HepG2 (cell line): ENCODE data around the gene PSMA2. TPM values are rescaled to one million over a fixed set of nuclear protein-coding genes. Genes with fewer than 3 reads are reported as not detected.

Experiments used
- ATAC-seq: fragments of 200-7000 bp; cut with Tn5 transposase; 3 replicates; pipeline ENCODE4 v1.9.1; 2020; ENCODE audit warnings: mild to moderate bottlenecking, moderate library complexity
- BruUV-seq: library from RNA; stranded (reverse); fragments of 400-500 nt; replicated peaks from 2 replicates; lab custom pipeline; 2021; lab: Mats Ljungman, UMichigan
- CTCF ChIA-PET: fragments of 300-600 bp; formaldehyde crosslinking; extraction: SDS; loops from one replicate; lab custom pipeline; 2021; ENCODE audit warnings: low total read pairs, inconsistent platforms, low intra/inter-chr PET ratio; lab: Yijun Ruan, JAX
- POLR2A ChIA-PET: fragments of 350-600 bp; sonication (Branson Sonifier 250); formaldehyde crosslinking; loops from one replicate; lab custom pipeline; 2020; ENCODE audit warnings: antibody characterized with exemption, inconsistent platforms; lab: Yijun Ruan, JAX
- DNase-seq: peaks from one replicate; pipeline ENCODE4 v3.0.0-alpha.2; 2015; ENCODE audit warnings: low spot score
- FAIRE-seq: peaks from 3 replicates; lab custom pipeline; 2011; peaks lifted over from hg19 to GRCh38; lab: Jason Lieb, UNC
- H2AFZ ChIP-seq: one replicate; pipeline ENCODE4 v1.6.1; 2011; ENCODE audit warnings: low read length, inconsistent platforms
- H3K27ac ChIP-seq: fragments of 300-600 bp; 3 replicates; pipeline ENCODE4 v1.8.0; 2011; ENCODE audit warnings: mixed run types, mild to moderate bottlenecking, mixed read lengths, low read length, inconsistent platforms; ENCODE audit not compliant: insufficient read depth; ENCODE audit errors: extremely low read length
- H3K27me3 ChIP-seq, 2 experiments: fragments of 200-600 bp in 1 of 2; 2 replicates in 1 of 2; 3 replicates in 1 of 2; pipeline versions ENCODE4 v1.6.0 to v1.8.0; 2011; ENCODE audit warnings: low read length in 2 of 2, mild to moderate bottlenecking in 2 of 2, moderate library complexity in 2 of 2, inconsistent platforms in 1 of 2; ENCODE audit not compliant: insufficient read depth in 2 of 2, control insufficient read depth in 1 of 2
- H3K36me3 ChIP-seq, 2 experiments: fragments of 200-600 bp in 1 of 2; replicated peaks in 1 of 2; 2 replicates in 1 of 2; 3 replicates in 1 of 2; pipeline versions ENCODE4 v1.5.1 to v1.8.0; 2011; ENCODE audit warnings: low read length in 2 of 2, inconsistent platforms in 1 of 2; ENCODE audit not compliant: insufficient read depth in 2 of 2, control insufficient read depth in 1 of 2
- H3K4me1 ChIP-seq: 2 replicates; pipeline ENCODE4 v1.5.1; 2012; ENCODE audit warnings: low read length, inconsistent platforms; ENCODE audit not compliant: insufficient read depth
- H3K4me2 ChIP-seq: 2 replicates; pipeline ENCODE4 v1.6.0; 2011; ENCODE audit warnings: low read depth, low read length, inconsistent platforms
- H3K4me3 ChIP-seq, 3 experiments: fragments of 200-600 bp in 1 of 3; sonication (generic), shearing (Covaris generic) in 1 of 3; replicated peaks in 1 of 3; 2 replicates each; pipeline ENCODE4 v1.5.1; 2011 to 2016; ENCODE audit warnings: low read length in 3 of 3, inconsistent platforms in 2 of 3, low read depth in 2 of 3, mild to moderate bottlenecking in 2 of 3, control low read depth in 1 of 3, mixed read lengths in 1 of 3; ENCODE audit not compliant: insufficient read depth in 1 of 3
- H3K79me2 ChIP-seq: one replicate; pipeline ENCODE4 v1.6.1; 2011; ENCODE audit warnings: low read length, inconsistent platforms; ENCODE audit not compliant: insufficient read depth
- H3K9ac ChIP-seq: 2 replicates; pipeline ENCODE4 v1.6.0; 2011; ENCODE audit warnings: mild to moderate bottlenecking, low read depth, low read length, inconsistent platforms; ENCODE audit not compliant: insufficient read depth
- H3K9me3 ChIP-seq: 2 replicates; pipeline ENCODE4 v1.5.1; 2012; ENCODE audit warnings: mild to moderate bottlenecking, low read length
- H4K20me1 ChIP-seq: 2 replicates; pipeline ENCODE4 v1.6.0; 2011; ENCODE audit warnings: inconsistent platforms, mild to moderate bottlenecking, low read length, moderate library complexity; ENCODE audit not compliant: insufficient read depth
- CHD2 ChIP-seq: IDR thresholded peaks from 2 replicates; pipeline ENCODE4 v1.6.1; 2011; ENCODE audit warnings: low read depth, low read length, improper control_type of control experiment
- FOXP4 ChIP-seq: sonication (generic); formaldehyde crosslinking; IDR thresholded peaks from 2 replicates; pipeline ENCODE4 v1.4.0; 2020; ENCODE audit warnings: missing genetic modification reagents
- HOXA3 ChIP-seq: sonication (generic); formaldehyde crosslinking; IDR thresholded peaks from 2 replicates; pipeline ENCODE4 v1.5.0; 2020; ENCODE audit warnings: missing genetic modification reagents
- IKZF4 ChIP-seq: sonication (generic); formaldehyde crosslinking; IDR thresholded peaks from 2 replicates; pipeline ENCODE4 v1.5.1; 2020; ENCODE audit warnings: borderline replicate concordance, mild to moderate bottlenecking, low read depth, missing genetic modification reagents; ENCODE audit errors: not compliant biosample characterization
- KDM4B ChIP-seq: sonication (generic); formaldehyde crosslinking; IDR thresholded peaks from 2 replicates; pipeline ENCODE4 v1.4.0; 2020; ENCODE audit warnings: missing genetic modification reagents
- NCOA2 ChIP-seq: sonication (generic); formaldehyde crosslinking; IDR thresholded peaks from 2 replicates; pipeline ENCODE4 v1.8.0; 2022; ENCODE audit warnings: inconsistent platforms
- RNF2 ChIP-seq: fragments of 450-650 bp; conservative IDR thresholded peaks from 2 replicates; pipeline ENCODE4 v1.6.1; 2016; ENCODE audit warnings: low read depth
- SMC3 ChIP-seq: IDR thresholded peaks from 2 replicates; pipeline ENCODE4 v1.6.1; 2011; ENCODE audit warnings: low read length, improper control_type of control experiment
- THAP8 ChIP-seq: sonication (generic); formaldehyde crosslinking; IDR thresholded peaks from 2 replicates; pipeline ENCODE4 v1.5.1; 2020; ENCODE audit warnings: missing genetic modification reagents, mild to moderate bottlenecking, borderline replicate concordance
- ZNF20 ChIP-seq: sonication (generic); formaldehyde crosslinking; IDR thresholded peaks from 2 replicates; pipeline ENCODE4 v1.4.0; 2020; ENCODE audit warnings: mild to moderate bottlenecking, moderate library complexity, missing genetic modification reagents
- ZNF883 ChIP-seq: sonication (generic); formaldehyde crosslinking; IDR thresholded peaks from 2 replicates; pipeline ENCODE4 v1.5.1; 2020; ENCODE audit warnings: mild to moderate bottlenecking, missing genetic modification reagents; ENCODE audit errors: not compliant biosample characterization
- WGBS: methylation state at CpG from one replicate; pipeline ENCODE4 v1.1.6; 2017; ENCODE audit warnings: low lambda C conversion rate; 5-methylcytosine and 5-hydroxymethylcytosine counted together
- in situ Hi-C: cut with HindIII; loops from 2 replicates; pipeline ENCODE4 v1.10.0; 2017; ENCODE audit warnings: low pct_unique_long_range_greater_than_20kb; ENCODE audit not compliant: extremely low pct_ligation_motif_present
- intact Hi-C: fragments of 100-400 bp; cut with micrococcal nuclease; formaldehyde crosslinking; loops from one replicate; pipeline ENCODE4 v1.10.0; 2022; ENCODE audit not compliant: unreplicated experiment
- polyA plus RNA-seq, 8 experiments: library from polyadenylated mRNA; depleted of rRNA in 3 of 8; stranded (reverse) in 7 of 8; unstranded in 1 of 8; fragments of >200 nt; fragmentation: Illumina TruSeq in 4 of 8; extraction: Trizol in 4 of 8; gene quantifications; 2 replicates each; pipeline versions ENCODE4 v1.2.1 to v1.2.3, GENCODE V29; 2011 to 2016; ENCODE audit warnings: low read depth in 4 of 8, missing spikeins in 1 of 8, mixed read lengths in 1 of 8; ENCODE audit not compliant: insufficient read depth in 1 of 8
- total RNA-seq, 5 experiments: library from RNA; depleted of rRNA; stranded (reverse); fragments of >200 nt; fragmentation: Illumina TruSeq; extraction: Trizol; gene quantifications; 2 replicates each; pipeline ENCODE4 v1.2.3, GENCODE V29; 2016; ENCODE audit warnings: low read depth in 1 of 5

Gene PSMA2
- total and polyA plus RNA-seq, 2 of the 13 experiments (the other 11 are each of a cell fraction or from before 2014, with no cell fraction given), result 125 to 266 TPM

GRCh38 chr7:42947521-42947920 is 15.5 kb upstream of the PSMA2 start:
- H3K27ac ChIP-seq, result no peak overlapping the region
- H3K9me3 ChIP-seq, result no peaks in the 10 kb centered on the region
- no peak overlapping the region for H3K4me3 ChIP-seq
- H3K36me3 ChIP-seq, result no peaks in the 10 kb centered on the region
- no peaks in the 10 kb centered on the region for H3K4me1 ChIP-seq
- H3K27me3 ChIP-seq, result no peaks in the 10 kb centered on the region
- TF ChIP-seq KDM4B (CRISPR knock-in tag) (no peak), IKZF4 (CRISPR knock-in tag) (no peak), THAP8 (no peak), CHD2 (no peak), HOXA3 (CRISPR knock-in tag) (no peak)
- 58% methylated on average over 1 of the region's 2 CpGs for WGBS
- H3K4me2 ChIP-seq, result no peak overlapping the region
- DNase-seq (no peak), FAIRE-seq (no peak), ATAC-seq (no peak)
- no peak overlapping the region for H2AFZ ChIP-seq
- in situ Hi-C loops, result loop anchor here (10.0 kb wide), 3 partner anchors 157 to 487 kb away; no protein-coding TSS in a partner anchor
- no peak overlapping the region for H3K9ac ChIP-seq
- H3K79me2 ChIP-seq, result no peaks in the 10 kb centered on the region
- BruUV-seq, result no TSS peak
- intact Hi-C loops, result no loop called here
- H4K20me1 ChIP-seq, result no peaks in the 10 kb centered on the region
- ChIA-PET CTCF (no interaction called here), POLR2A (no interaction called here)

- in situ Hi-C loops, result loop anchor here (10.0 kb wide), 3 partner anchors 158 to 488 kb away; no protein-coding TSS in a partner anchor
- POLR2A ChIA-PET, result no interaction called here
- BruUV-seq, result no TSS peak
These were observed 14.6 kb upstream of the PSMA2 start for GRCh38 chr7:42946627-42946950.

More at GRCh38 chr7:42946627-42946950, 14.6 kb upstream of the PSMA2 start:
- Histone ChIP-seq H3K9ac (no peak overlapping the region), H3K27ac (no peak overlapping the region), H2AFZ (no peak overlapping the region), H4K20me1 (no peaks in the 10 kb centered on the region)
- 38% methylated on average over 2 of the region's 2 CpGs for WGBS
- no peak for FAIRE-seq
- CTCF ChIA-PET, result no interaction called here
- intact Hi-C loops, result no loop called here
- no peak for TF ChIP-seq ZNF883 (CRISPR knock-in tag)
- TF ChIP-seq FOXP4 (CRISPR knock-in tag), result no peak
- TF ChIP-seq RNF2, result no peak
- no peak for TF ChIP-seq ZNF20
- TF ChIP-seq NCOA2 (CRISPR knock-in tag), result no peak
- TF ChIP-seq SMC3, result no peak
- TF ChIP-seq, all 625 proteins: peak for 0
- Histone ChIP-seq H3K9me3 (no peaks in the 10 kb centered on the region), H3K4me2 (no peak overlapping the region), H3K4me1 (no peaks in the 10 kb centered on the region), H3K36me3 (no peaks in the 10 kb centered on the region), H3K27me3 (no peaks in the 10 kb centered on the region), H3K79me2 (no peaks in the 10 kb centered on the region), H3K4me3 (no peak overlapping the region)
- ATAC-seq, result no peak
- no peak for DNase-seq
